ENCODE results near the gene ZFAND2B.
A peak's percentile ranks its signal among the peaks of the same experiment; 100 is the strongest.

The ZFAND2B gene

GRCh38 chr2:219160186-219161017, 46.2 kb upstream of the ZFAND2B start, which contains the start of gene NHEJ1:
Gene NHEJ1 (minus strand): TSS chr2:219160815. CDS start chr2:219158362, 2,453 bp downstream.
- peaks cover 14% of the 10 kb centered on the region for H3K36me3 Mint-ChIP-seq (ENCODE audit: low read depth)
- peak within 1 kb of the TSS; percentile 92 to 99 (median 99) for H3K27ac Mint-ChIP-seq
- peaks cover 17% of the 10 kb centered on the region for H3K4me1 Mint-ChIP-seq
- H3K9me3 Mint-ChIP-seq: no peaks in the 10 kb centered on the region
- TF ChIP-seq, protein P1, sequence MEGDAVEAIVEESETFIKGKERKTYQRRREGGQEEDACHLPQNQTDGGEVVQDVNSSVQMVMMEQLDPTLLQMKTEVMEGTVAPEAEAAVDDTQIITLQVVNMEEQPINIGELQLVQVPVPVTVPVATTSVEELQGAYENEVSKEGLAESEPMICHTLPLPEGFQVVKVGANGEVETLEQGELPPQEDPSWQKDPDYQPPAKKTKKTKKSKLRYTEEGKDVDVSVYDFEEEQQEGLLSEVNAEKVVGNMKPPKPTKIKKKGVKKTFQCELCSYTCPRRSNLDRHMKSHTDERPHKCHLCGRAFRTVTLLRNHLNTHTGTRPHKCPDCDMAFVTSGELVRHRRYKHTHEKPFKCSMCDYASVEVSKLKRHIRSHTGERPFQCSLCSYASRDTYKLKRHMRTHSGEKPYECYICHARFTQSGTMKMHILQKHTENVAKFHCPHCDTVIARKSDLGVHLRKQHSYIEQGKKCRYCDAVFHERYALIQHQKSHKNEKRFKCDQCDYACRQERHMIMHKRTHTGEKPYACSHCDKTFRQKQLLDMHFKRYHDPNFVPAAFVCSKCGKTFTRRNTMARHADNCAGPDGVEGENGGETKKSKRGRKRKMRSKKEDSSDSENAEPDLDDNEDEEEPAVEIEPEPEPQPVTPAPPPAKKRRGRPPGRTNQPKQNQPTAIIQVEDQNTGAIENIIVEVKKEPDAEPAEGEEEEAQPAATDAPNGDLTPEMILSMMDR (IDR thresholded peaks at IDR 0.05; ENCODE audit: unreplicated experiment in 3 of 3): peak; percentile 99 to 100 (median 99)
- H3K27me3 Mint-ChIP-seq (ENCODE audit: low read depth): peaks cover 8% of the 10 kb centered on the region
- peak within 1 kb of the TSS; percentile 93 to 98 (median 95) for H3K4me3 Mint-ChIP-seq

- H3K27me3 Mint-ChIP-seq (ENCODE audit: low read depth): peaks cover 8% of the 10 kb centered on the region
- H3K27ac Mint-ChIP-seq: peak overlapping the region; percentile 92 to 99 (median 99)
- H3K9me3 Mint-ChIP-seq: no peaks in the 10 kb centered on the region
- peaks cover 17% of the 10 kb centered on the region for H3K4me1 Mint-ChIP-seq
- peaks cover 14% of the 10 kb centered on the region for H3K36me3 Mint-ChIP-seq (ENCODE audit: low read depth)
- peak overlapping the region; percentile 93 to 98 (median 95) for H3K4me3 Mint-ChIP-seq
- TF ChIP-seq, protein P1 (IDR thresholded peaks at IDR 0.05; ENCODE audit: unreplicated experiment in 3 of 3): no peak
Measured at GRCh38 chr2:219161097-219161496, 45.5 kb upstream of the ZFAND2B start.

DNA sequence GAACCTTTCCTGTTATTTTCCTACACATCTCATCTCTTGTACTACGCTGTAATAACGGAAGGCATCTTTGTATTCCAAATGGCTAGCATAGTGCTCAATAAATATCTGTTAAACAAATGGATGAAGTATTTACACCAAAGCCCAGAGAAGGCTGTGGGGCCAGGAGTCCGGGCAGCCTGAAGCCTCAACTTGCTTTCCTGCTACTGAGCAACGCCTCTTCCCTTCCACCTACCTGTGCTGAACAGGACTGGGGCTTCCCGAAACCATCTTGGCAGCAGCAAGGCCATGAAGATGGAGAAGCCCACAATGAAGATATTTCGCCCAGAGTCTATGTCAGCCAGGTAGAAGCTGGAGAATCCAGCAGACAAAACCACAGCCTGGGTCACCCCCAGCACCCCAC, 43.4 kb upstream of the ZFAND2B start:
- peaks cover 11% of the 10 kb centered on the region for H3K27me3 Mint-ChIP-seq (ENCODE audit: low read depth)
- TF ChIP-seq, protein P1 (IDR thresholded peaks at IDR 0.05; ENCODE audit: unreplicated experiment in 3 of 3): no peak
- no peaks in the 10 kb centered on the region for H3K9me3 Mint-ChIP-seq
- no peak overlapping the region for H3K27ac Mint-ChIP-seq
- H3K4me1 Mint-ChIP-seq: peaks cover 17% of the 10 kb centered on the region
- peak overlapping the region in 1 of 3 experiments; percentile 10 for H3K4me3 Mint-ChIP-seq
- H3K36me3 Mint-ChIP-seq (ENCODE audit: low read depth): no peaks in the 10 kb centered on the region

DNA sequence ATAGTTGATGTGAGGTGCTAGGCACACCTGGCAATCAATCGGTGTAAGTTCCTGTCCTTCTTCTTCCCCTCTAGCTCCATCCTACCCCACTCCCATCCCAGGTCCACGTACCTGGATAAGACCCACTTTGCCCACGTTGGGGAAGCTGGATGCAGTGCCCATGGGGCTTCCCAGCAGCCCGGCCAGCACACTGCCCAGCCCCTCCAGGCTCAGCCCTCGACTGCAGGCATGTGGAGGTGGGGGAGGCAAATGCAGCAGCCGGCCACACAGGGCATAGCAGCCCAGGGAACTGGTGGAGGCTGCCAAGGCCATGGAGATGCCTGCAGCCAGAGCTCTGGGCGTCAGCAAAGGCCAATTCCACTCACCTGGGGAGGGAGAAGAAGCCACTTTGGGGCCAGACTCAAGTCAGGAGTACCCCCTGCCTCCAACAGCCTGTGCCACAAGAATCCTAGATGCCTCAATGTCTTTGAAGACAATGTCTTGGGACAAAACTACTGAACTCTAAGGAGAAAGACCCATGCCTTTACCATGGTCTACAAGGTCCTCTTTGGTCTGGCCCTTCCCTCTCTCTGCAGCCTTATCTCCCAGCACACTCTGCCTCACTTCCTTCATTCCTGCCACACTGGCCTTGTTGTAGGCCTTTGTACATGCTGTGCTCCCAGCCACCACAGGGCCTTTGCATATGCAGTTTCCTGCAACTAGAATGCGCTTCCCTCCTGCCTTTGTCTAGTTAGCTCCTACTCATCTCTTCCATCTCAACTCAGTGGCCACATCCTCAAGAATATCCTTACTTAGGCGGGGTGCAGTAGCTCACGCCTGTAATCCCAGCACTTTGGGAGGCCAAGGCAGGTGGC, 41.3 kb upstream of the ZFAND2B start:
- TF ChIP-seq, protein P1 (IDR thresholded peaks at IDR 0.05; ENCODE audit: unreplicated experiment in 3 of 3): no peak
- no peak overlapping the region for H3K27ac Mint-ChIP-seq
- H3K4me1 Mint-ChIP-seq: peaks cover 9% of the 10 kb centered on the region
- no peaks in the 10 kb centered on the region for H3K36me3 Mint-ChIP-seq (ENCODE audit: low read depth)
- peaks cover 11% of the 10 kb centered on the region for H3K27me3 Mint-ChIP-seq (ENCODE audit: low read depth)
- no peaks in the 10 kb centered on the region for H3K9me3 Mint-ChIP-seq
- H3K4me3 Mint-ChIP-seq: no peak overlapping the region

DNA sequence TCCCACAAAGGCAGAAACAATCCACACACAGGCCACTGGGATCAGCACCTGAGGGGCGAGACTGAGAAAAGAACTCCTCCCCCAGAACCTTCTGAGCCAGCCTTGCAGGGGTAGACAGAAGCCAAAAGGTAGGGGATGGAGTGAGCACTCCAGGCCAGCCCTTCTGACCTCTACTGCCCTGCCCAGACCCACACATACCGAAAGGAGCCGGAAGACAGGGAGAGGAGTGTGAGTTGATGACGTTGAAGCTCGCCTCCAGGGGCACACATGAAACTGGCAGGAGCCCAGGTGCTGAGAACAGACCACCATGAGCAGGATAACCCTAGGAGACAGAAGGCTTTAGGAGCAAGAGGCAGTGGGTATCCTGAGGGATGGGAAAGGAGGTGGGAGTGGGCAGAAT, 38.6 kb upstream of the ZFAND2B start:
- Mint-ChIP-seq H3K27ac (no peak overlapping the region), H3K27me3 (ENCODE audit: low read depth) (peaks cover 11% of the 10 kb centered on the region), H3K36me3 (ENCODE audit: low read depth) (peaks cover 14% of the 10 kb centered on the region), H3K9me3 (no peaks in the 10 kb centered on the region), H3K4me1 (peaks cover 6% of the 10 kb centered on the region), H3K4me3 (no peak overlapping the region)
- TF ChIP-seq, protein P1 (IDR thresholded peaks at IDR 0.05; ENCODE audit: unreplicated experiment in 3 of 3): no peak
